Cardiac muscle cell (in vitro differentiated cells and primary cell): Measurements from ENCODE around the gene ZIC5. TPM values are rescaled to one million over a fixed set of nuclear protein-coding genes. Genes with fewer than 3 reads are reported as not detected.

ENCODE experiments used
- DNase-seq, 2 donors: peaks; one replicate each; pipeline versions ENCODE4 v3.0.0 to v3.0.0-alpha.2; 2010 to 2017; ENCODE audit warnings: low read depth in 1 of 2, low spot score in 1 of 2
- H3K27ac ChIP-seq: fragments of 200-600 bp; sonication (generic); 2 replicates; pipeline ENCODE4 v1.5.1; 2016
- H3K27me3 ChIP-seq: fragments of 200-600 bp; sonication (generic); 2 replicates; pipeline ENCODE4 v1.6.0; 2016; ENCODE audit warnings: control low read depth
- H3K36me3 ChIP-seq: fragments of 200-600 bp; sonication (generic); 2 replicates; pipeline ENCODE4 v1.5.1; 2016; ENCODE audit warnings: control low read depth
- H3K4me1 ChIP-seq: fragments of 200-600 bp; sonication (generic); 2 replicates; pipeline ENCODE4 v1.8.1; 2017; ENCODE audit warnings: low read depth, mild to moderate bottlenecking, mixed run types
- H3K4me3 ChIP-seq: fragments of 200-600 bp; sonication (generic); 2 replicates; pipeline ENCODE4 v1.5.1; 2016; ENCODE audit warnings: mild to moderate bottlenecking
- H3K9me3 ChIP-seq: fragments of 200-600 bp; sonication (generic); 2 replicates; pipeline ENCODE4 v1.5.1; 2017; ENCODE audit warnings: low read depth, mild to moderate bottlenecking, control low read depth
- CTCF ChIP-seq: IDR thresholded peaks from 2 replicates; pipeline ENCODE4 v1.5.1; 2012; ENCODE audit warnings: low read depth, mild to moderate bottlenecking, low read length
- polyA plus RNA-seq: library from polyadenylated mRNA; unstranded; fragments of >200 nt; fragmentation: Nextera tagmentation; extraction: Ambion mirVana; gene quantifications from 2 replicates; pipeline ENCODE4 v1.2.1, GENCODE V29; 2016
- total RNA-seq: library from RNA; depleted of rRNA; stranded (reverse); fragments of >200 nt; gene quantifications from 2 replicates; pipeline ENCODE4 v1.2.3, GENCODE V29; 2016

Gene ZIC5
- total and polyA plus RNA-seq, 2 experiments from 2014 or later = 0.22 to 0.69 TPM

GRCh38 chr13:99985241-99985874 is 13.8 kb upstream of the ZIC5 start:
- H3K27ac ChIP-seq = no peak overlapping the region
- no peak for TF ChIP-seq CTCF
- H3K36me3 ChIP-seq = no peaks in the 10 kb centered on the region
- DNase-seq = peak in 1 of 2 donors; percentile 60
- H3K4me1 ChIP-seq = no peaks in the 10 kb centered on the region
- H3K27me3 ChIP-seq = peaks cover 96% of the 10 kb centered on the region
- H3K9me3 ChIP-seq = no peaks in the 10 kb centered on the region
- H3K4me3 ChIP-seq = no peak overlapping the region

- DNase-seq = no peak
- Histone ChIP-seq H3K4me3 (no peak overlapping the region), H3K9me3 (no peaks in the 10 kb centered on the region), H3K27me3 (peaks cover 96% of the 10 kb centered on the region), H3K36me3 (no peaks in the 10 kb centered on the region), H3K4me1 (no peaks in the 10 kb centered on the region), H3K27ac (no peak overlapping the region)
- TF ChIP-seq CTCF = no peak
Observed at GRCh38 chr13:99984461-99985240, 13.1 kb upstream of the ZIC5 start.

GRCh38 chr13:99983499-99984401 is 12.2 kb upstream of the ZIC5 start:
- Histone ChIP-seq H3K9me3 (no peaks in the 10 kb centered on the region), H3K4me3 (no peak overlapping the region), H3K27me3 (peaks cover 96% of the 10 kb centered on the region), H3K27ac (no peak overlapping the region), H3K4me1 (no peaks in the 10 kb centered on the region), H3K36me3 (no peaks in the 10 kb centered on the region)
- TF ChIP-seq CTCF = no peak
- DNase-seq = peak in 1 of 2 donors; percentile 16

- no peak for TF ChIP-seq CTCF
- H3K27me3 ChIP-seq = peaks cover 96% of the 10 kb centered on the region
- no peaks in the 10 kb centered on the region for H3K4me1 ChIP-seq
- no peaks in the 10 kb centered on the region for H3K36me3 ChIP-seq
- no peaks in the 10 kb centered on the region for H3K9me3 ChIP-seq
- DNase-seq = peak in 1 of 2 donors; percentile 25
- no peak overlapping the region for H3K27ac ChIP-seq
- peak overlapping the region; percentile 54 for H3K4me3 ChIP-seq
Observed at GRCh38 chr13:99982731-99983498, 11.3 kb upstream of the ZIC5 start.
